Natural killer cell (primary cell): ENCODE measurements around the gene TOPORS. TPM values are rescaled to one million over a fixed set of nuclear protein-coding genes. Genes with fewer than 3 reads are reported as not detected.

ENCODE experiments used
- ATAC-seq, 3 donors: fragments of 150-1000 bp in 2 of 3; fragments of 200-7000 bp in 1 of 3; cut with Tn5 transposase; 1 replicate in 1 of 3; 2 replicates in 2 of 3; pipeline ENCODE4 v1.10.0; 2021; ENCODE audit warnings: mild to moderate bottlenecking in 2 of 3, moderate library complexity in 2 of 3
- DNase-seq, 2 donors: peaks; one replicate each; pipeline versions ENCODE4 v3.0.0 to v3.0.0-alpha.2; 2013 to 2021; ENCODE audit warnings: mixed read lengths in 1 of 2
- H3K27ac ChIP-seq: one replicate; pipeline ENCODE4 v1.5.1; 2013; ENCODE audit warnings: mild to moderate bottlenecking, low read length
- H3K27me3 ChIP-seq: one replicate; pipeline ENCODE4 v1.6.1; 2013; ENCODE audit warnings: low read length; ENCODE audit not compliant: control insufficient read depth, insufficient read depth
- H3K36me3 ChIP-seq: one replicate; pipeline ENCODE4 v1.6.1; 2013; ENCODE audit warnings: low read length; ENCODE audit not compliant: control insufficient read depth, insufficient read depth
- H3K4me1 ChIP-seq: one replicate; pipeline ENCODE4 v1.6.1; 2013; ENCODE audit warnings: low read length; ENCODE audit not compliant: control insufficient read depth, insufficient read depth
- H3K4me3 ChIP-seq: one replicate; pipeline ENCODE4 v1.5.1; 2013; ENCODE audit warnings: low read length
- H3K9me3 ChIP-seq: one replicate; pipeline ENCODE4 v1.6.1; 2013; ENCODE audit warnings: low read length; ENCODE audit not compliant: control insufficient read depth, insufficient read depth
- H3K27ac Mint-ChIP-seq, 2 donors: one replicate each; pipeline ENCODE4 v1.8.0; 2022; ENCODE audit warnings: mild to moderate bottlenecking in 2 of 2, mixed read lengths in 2 of 2, moderate library complexity in 1 of 2
- H3K27me3 Mint-ChIP-seq, 2 donors: one replicate each; pipeline ENCODE4 v1.8.0; 2022; ENCODE audit warnings: low read depth in 2 of 2, mixed read lengths in 2 of 2
- H3K36me3 Mint-ChIP-seq: one replicate; pipeline ENCODE4 v1.8.0; 2022; ENCODE audit warnings: mixed read lengths
- H3K4me1 Mint-ChIP-seq, 2 donors: one replicate each; pipeline ENCODE4 v1.8.0; 2022; ENCODE audit warnings: mixed read lengths in 2 of 2
- H3K4me3 Mint-ChIP-seq: one replicate; pipeline ENCODE4 v1.8.0; 2022; ENCODE audit warnings: mild to moderate bottlenecking, moderate library complexity, mixed read lengths
- H3K9me3 Mint-ChIP-seq, 2 donors: one replicate each; pipeline ENCODE4 v1.8.0; 2022; ENCODE audit warnings: mixed read lengths in 2 of 2
- CTCF ChIP-seq: fragments of 200-600 bp; IDR thresholded peaks from one replicate; pipeline ENCODE4 v1.8.0; 2022; ENCODE audit warnings: antibody characterized with exemption
- WGBS: methylation state at CpG from one replicate; pipeline ENCODE4 v1.1.7; 2013; ENCODE audit warnings: missing lambda C conversion rate; ENCODE audit not compliant: insufficient coverage; 5-methylcytosine and 5-hydroxymethylcytosine counted together
- intact Hi-C: fragments of 100-400 bp; cut with micrococcal nuclease; formaldehyde crosslinking; loops from one replicate; pipeline ENCODE4 v1.14.2; 2022
- total RNA-seq, 4 donors: library from RNA; stranded (reverse); fragments of 120-200 nt in 1 of 4; gene quantifications; one replicate each; pipeline versions ENCODE4 v1.2.3 to v1.2.4, GENCODE V29; 2013 to 2022

The TOPORS gene
- total RNA-seq, 3 donors from 2014 or later (not counting 1 experiment from before 2014, with no cell fraction given) = 27.5 to 30.4 (median 29.8) TPM

GRCh38 chr9:32579706-32580331 lies 27.4 kb upstream of the TOPORS start:
- no peaks in the 10 kb centered on the region for H3K4me1 Mint-ChIP-seq
- H3K27ac Mint-ChIP-seq = no peak overlapping the region
- peaks cover 28 to 55% of the 10 kb centered on the region in 2 donors for H3K27me3 Mint-ChIP-seq

GRCh38 chr9:32578976-32579375 lies 26.6 kb upstream of the TOPORS start:
- Histone ChIP-seq H3K36me3 (no peaks in the 10 kb centered on the region), H3K27me3 (peaks cover 3% of the 10 kb centered on the region), H3K4me3 (no peak overlapping the region), H3K27ac (no peak overlapping the region), H3K9me3 (no peaks in the 10 kb centered on the region), H3K4me1 (no peaks in the 10 kb centered on the region)
- H3K27me3 Mint-ChIP-seq = peaks cover 25 to 51% of the 10 kb centered on the region in 2 donors
- no peaks in the 10 kb centered on the region for H3K9me3 Mint-ChIP-seq
- ATAC-seq = no peak
- TF ChIP-seq CTCF = no peak
- H3K4me1 Mint-ChIP-seq = no peaks in the 10 kb centered on the region
- no peak for DNase-seq
- intact Hi-C loops = loop anchor here (1.0 kb wide), 1 partner anchor 200 kb away; no protein-coding TSS in a partner anchor
- no peak overlapping the region for H3K27ac Mint-ChIP-seq
- no peaks in the 10 kb centered on the region for H3K36me3 Mint-ChIP-seq
- WGBS = 64% methylated on average over 5 of the region's 5 CpGs
- no peak overlapping the region for H3K4me3 Mint-ChIP-seq

More at GRCh38 chr9:32579706-32580331, 27.4 kb upstream of the TOPORS start:
- H3K27me3 ChIP-seq = peaks cover 6% of the 10 kb centered on the region
- H3K9me3 Mint-ChIP-seq = no peaks in the 10 kb centered on the region
- H3K36me3 ChIP-seq = no peaks in the 10 kb centered on the region
- ATAC-seq = peak; percentile 63 to 78 (median 72)
- H3K36me3 Mint-ChIP-seq = no peaks in the 10 kb centered on the region
- WGBS = 4% methylated on average over 2 of the region's 4 CpGs
- no peak overlapping the region for H3K27ac ChIP-seq
- H3K4me3 Mint-ChIP-seq = no peak overlapping the region
- no peaks in the 10 kb centered on the region for H3K4me1 ChIP-seq
- H3K4me3 ChIP-seq = no peak overlapping the region
- H3K9me3 ChIP-seq = no peaks in the 10 kb centered on the region
- intact Hi-C loops = loop anchor here (1.0 to 2.0 kb wide), 2 partner anchors 201 to 389 kb away; no protein-coding TSS in a partner anchor
- peak; percentile 71 to 89 for DNase-seq
- peak; percentile 95 for TF ChIP-seq CTCF

GRCh38 chr9:32577316-32577715 lies 24.9 kb upstream of the TOPORS start:
- H3K27me3 ChIP-seq = peaks cover 3% of the 10 kb centered on the region
- H3K4me3 ChIP-seq = no peak overlapping the region
- no peaks in the 10 kb centered on the region for H3K9me3 ChIP-seq
- DNase-seq = no peak
- Mint-ChIP-seq H3K9me3 (no peaks in the 10 kb centered on the region), H3K36me3 (no peaks in the 10 kb centered on the region), H3K27ac (no peak overlapping the region), H3K4me1 (peaks cover 13% of the 10 kb centered on the region in 2 donors), H3K27me3 (peaks cover 23 to 51% of the 10 kb centered on the region in 2 donors), H3K4me3 (no peak overlapping the region)
- H3K36me3 ChIP-seq = no peaks in the 10 kb centered on the region
- TF ChIP-seq CTCF = no peak
- H3K4me1 ChIP-seq = peaks cover 5% of the 10 kb centered on the region
- no peak for ATAC-seq
- H3K27ac ChIP-seq = no peak overlapping the region
- 86% methylated on average over 3 of the region's 3 CpGs for WGBS
- intact Hi-C loops = no loop called here
